PC-3 (cell line): Measurements from ENCODE around the gene EPHA10.

Source experiments
- EZH2 ChIP-seq: fragments of 300-600 bp; sonication (generic); IDR thresholded peaks from one replicate; pipeline ENCODE4 v1.6.1; 2017; ENCODE audit warnings: antibody characterized with exemption, mild to moderate bottlenecking, low read length; ENCODE audit not compliant: unreplicated experiment
- TF ChIP-seq, protein P1 (sequence below): fragments of 300-600 bp; sonication (generic); conservative IDR thresholded peaks from 2 replicates; pipeline ENCODE4 v1.5.1; 2017; ENCODE audit warnings: antibody characterized with exemption, low read depth, mild to moderate bottlenecking, low read length

DNA sequence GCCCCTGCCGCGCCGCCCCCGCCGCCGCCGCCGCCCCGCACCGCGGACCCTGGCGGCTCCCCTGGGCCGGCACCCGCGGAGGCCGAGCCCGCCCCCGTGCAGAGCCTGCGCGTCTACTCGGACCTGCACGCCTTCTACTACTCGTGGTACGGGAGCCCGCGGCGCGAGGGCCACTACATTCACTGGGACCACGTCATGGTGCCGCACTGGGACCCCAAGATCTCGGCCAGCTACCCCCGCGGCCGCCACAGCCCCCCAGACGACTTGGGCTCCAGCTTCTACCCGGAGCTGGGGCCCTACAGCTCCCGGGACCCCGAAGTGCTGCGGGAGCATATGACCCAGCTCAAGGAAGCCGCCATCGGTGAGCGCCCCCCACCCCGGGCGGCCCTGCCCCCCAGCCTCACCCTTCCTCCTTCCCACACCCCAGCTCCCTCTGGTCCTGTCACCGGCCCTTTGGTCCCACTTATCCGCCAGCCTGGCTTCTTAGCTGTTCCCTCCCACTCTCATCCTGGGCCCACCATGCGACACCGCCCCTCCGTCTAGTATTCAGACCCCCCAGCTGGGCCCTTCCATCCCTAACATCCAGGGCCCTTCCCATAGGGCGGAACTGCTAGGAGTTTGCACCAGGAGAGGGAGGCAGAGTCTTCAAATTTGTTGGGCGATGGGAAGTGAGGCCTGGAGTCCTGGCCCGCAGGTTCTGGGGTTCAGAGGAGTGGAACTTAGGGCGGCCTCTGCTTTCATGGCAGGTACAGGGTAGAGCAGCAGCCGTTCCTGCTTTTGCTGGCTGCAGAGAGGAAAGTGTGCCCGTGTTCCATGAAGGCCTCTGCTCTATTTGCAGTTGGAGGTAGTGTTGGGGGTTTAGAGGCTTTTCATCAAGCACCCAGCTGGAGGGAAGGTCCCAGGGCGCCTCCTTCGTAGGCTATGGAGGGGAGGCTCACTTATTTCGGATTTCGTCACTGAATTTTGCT, 29.7 kb upstream of the EPHA10 start:
- TF ChIP-seq, protein P1, sequence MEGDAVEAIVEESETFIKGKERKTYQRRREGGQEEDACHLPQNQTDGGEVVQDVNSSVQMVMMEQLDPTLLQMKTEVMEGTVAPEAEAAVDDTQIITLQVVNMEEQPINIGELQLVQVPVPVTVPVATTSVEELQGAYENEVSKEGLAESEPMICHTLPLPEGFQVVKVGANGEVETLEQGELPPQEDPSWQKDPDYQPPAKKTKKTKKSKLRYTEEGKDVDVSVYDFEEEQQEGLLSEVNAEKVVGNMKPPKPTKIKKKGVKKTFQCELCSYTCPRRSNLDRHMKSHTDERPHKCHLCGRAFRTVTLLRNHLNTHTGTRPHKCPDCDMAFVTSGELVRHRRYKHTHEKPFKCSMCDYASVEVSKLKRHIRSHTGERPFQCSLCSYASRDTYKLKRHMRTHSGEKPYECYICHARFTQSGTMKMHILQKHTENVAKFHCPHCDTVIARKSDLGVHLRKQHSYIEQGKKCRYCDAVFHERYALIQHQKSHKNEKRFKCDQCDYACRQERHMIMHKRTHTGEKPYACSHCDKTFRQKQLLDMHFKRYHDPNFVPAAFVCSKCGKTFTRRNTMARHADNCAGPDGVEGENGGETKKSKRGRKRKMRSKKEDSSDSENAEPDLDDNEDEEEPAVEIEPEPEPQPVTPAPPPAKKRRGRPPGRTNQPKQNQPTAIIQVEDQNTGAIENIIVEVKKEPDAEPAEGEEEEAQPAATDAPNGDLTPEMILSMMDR = peak; percentile 38; the same call in 1 of the 2 replicates
- TF ChIP-seq EZH2 = no peak
